ENCODE results near the gene CTNNBL1.
"Not testable (repeated sequence)": the region's sequence is repeated elsewhere in the genome, so short reads cannot be mapped to it uniquely, and the experiment has no call there.

GRCh38 chr20:37664595-37664994 is 29.2 kb upstream of the CTNNBL1 start:
- TF ChIP-seq POLR2A, CTCF (IDR thresholded peaks at IDR 0.05): not testable (repeated sequence)

Data from uterus (tissue), 2 donors.